AG10803 (cell line): ENCODE results near the gene NOC4L.

Experiments
- DNase-seq: peaks from one replicate; pipeline ENCODE4 v3.0.0; 2010; ENCODE audit warnings: low read depth
- H3K4me3 ChIP-seq: 2 replicates; pipeline ENCODE4 v1.5.1; 2011; ENCODE audit warnings: mild to moderate bottlenecking, low read length, control low read depth
- CTCF ChIP-seq: conservative IDR thresholded peaks from 2 replicates; pipeline ENCODE4 v1.5.1; 2011; ENCODE audit warnings: mild to moderate bottlenecking, low read length, control low read depth, inconsistent platforms

Gene NOC4L

GRCh38 chr12:132172619-132173018 is 28.4 kb downstream of the NOC4L start:
- no peak for TF ChIP-seq CTCF
- DNase-seq, result no peak
- no peak overlapping the region for H3K4me3 ChIP-seq

- no peak for TF ChIP-seq CTCF
- DNase-seq, result no peak
- no peak overlapping the region for H3K4me3 ChIP-seq
These were observed 29.1 kb downstream of the NOC4L start for GRCh38 chr12:132173135-132174014.

- no peak for DNase-seq
- TF ChIP-seq CTCF, result no peak
- H3K4me3 ChIP-seq, result no peak overlapping the region
These were observed 30.0 kb downstream of the NOC4L start for GRCh38 chr12:132174015-132174838.

GRCh38 chr12:132174839-132175490 is 30.7 kb downstream of the NOC4L start:
- no peak for DNase-seq
- no peak overlapping the region for H3K4me3 ChIP-seq
- no peak for TF ChIP-seq CTCF

- H3K4me3 ChIP-seq, result no peak overlapping the region
- TF ChIP-seq CTCF, result no peak
- DNase-seq, result no peak
These were observed 31.5 kb downstream of the NOC4L start for GRCh38 chr12:132175496-132176384.

- DNase-seq, result no peak
- H3K4me3 ChIP-seq, result no peak overlapping the region
- no peak for TF ChIP-seq CTCF
These were observed 32.2 kb downstream of the NOC4L start for GRCh38 chr12:132176385-132176919.
